Erythroblast (primary cell): ENCODE results near the gene RAG2.

Experiments used
- GATA1 ChIP-seq: IDR thresholded peaks from 2 replicates; pipeline ENCODE4 v1.6.1; 2011; ENCODE audit warnings: low read depth, mild to moderate bottlenecking, control low read depth, low read length, moderate library complexity
- POLR2A ChIP-seq: IDR thresholded peaks from 2 replicates; pipeline ENCODE4 v1.6.1; 2011; ENCODE audit warnings: mild to moderate bottlenecking, low read length

DNA sequence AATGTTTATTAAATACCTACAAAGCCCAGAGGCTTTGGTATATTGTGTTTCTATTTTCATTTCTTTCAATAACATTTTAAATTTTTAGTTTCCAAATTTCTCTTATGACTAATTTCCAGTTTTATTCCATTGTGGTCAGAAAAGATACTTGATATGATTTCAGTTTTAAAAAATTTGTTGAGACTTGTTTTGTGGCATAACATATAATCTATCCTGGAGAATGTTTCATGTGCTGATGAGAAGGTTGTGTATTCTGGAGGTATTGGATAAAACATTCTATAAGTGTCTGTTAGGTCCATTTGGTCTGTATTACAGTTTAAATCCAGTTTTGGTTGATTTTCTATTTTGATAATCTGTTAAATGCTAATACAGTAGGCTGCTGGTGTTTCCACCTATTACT, 40.0 kb downstream of the RAG2 start:
- TF ChIP-seq POLR2A (no peak), GATA1 (no peak)
